Measurements from ENCODE around the gene DIAPH2.
"Not testable (repeated sequence)": the region's sequence is repeated elsewhere in the genome, so short reads cannot be mapped to it uniquely, and the experiment has no call there.

Gene DIAPH2

DNA sequence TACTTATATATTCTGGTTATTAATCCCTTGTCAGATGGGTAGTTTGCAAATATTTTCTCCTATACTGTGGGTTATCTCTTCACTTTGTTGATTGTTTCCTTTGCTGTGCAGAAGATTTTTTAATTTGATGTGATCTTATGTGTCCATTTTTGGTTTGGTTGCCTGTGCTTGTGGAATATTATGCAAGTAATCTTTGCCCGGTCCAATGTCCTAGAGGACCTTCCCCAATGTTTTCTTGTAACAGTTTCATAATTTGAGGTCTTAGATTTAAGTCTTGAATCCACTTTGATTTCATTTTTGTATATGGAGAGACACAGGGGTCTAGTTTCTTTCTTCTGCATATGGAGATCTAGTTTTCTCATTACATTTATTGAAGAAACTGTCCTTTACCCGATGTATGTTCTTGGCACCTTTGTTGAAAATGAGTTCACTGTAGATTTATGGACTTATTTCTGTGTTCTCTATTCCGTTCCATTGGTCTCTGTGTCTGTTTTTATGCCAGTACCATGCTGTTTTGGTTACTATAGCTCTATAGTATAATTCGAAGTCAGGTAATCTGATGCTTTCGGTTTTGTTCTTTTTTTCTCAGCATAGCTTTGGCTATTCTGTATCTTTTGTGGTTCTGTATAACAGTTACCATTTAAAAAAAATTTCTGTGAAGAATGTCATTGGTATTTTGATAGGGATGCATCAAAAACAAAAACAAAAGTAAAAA lies 34.7 kb downstream of the DIAPH2 start:
- DNase-seq = no peak

DNA sequence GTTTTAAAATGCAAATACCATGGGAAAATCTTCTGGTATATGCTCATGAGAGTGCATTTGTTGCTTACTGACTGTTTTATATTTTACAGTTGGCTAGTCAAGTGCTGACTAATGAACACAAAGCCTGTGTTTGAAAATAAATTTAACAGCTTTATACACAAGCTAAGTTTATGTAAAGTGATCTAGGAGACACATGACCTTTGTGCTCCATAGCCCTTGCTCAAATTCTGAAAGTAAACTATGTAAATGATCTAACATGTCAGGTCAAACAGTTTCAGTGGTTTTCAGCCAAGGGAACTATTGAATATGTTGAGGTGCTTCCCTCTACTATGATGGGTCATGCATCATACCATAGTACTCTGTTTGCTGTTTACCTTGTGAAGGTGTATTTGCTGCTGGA lies 36.7 kb downstream of the DIAPH2 start:
- DNase-seq = no peak

DNA sequence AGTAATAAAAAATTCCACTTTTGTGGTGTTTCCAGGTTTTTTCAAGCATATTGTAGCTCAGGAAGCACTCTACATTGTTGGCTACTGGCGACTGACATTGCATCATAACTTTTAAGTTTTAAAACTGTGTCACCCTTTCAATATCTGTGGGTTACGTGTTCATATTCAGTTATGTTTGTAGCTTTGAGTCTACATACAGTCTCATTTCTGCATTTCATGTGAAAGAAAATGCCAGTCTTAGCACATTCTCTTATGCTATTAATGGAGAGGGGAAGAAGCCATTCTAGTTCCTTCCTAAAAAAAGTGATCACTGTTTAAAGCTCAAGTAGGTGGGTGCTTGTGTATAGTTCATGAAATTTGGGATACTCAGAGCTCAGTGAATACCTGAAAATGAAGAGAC lies 38.1 kb downstream of the DIAPH2 start:
- peak; percentile 73 for DNase-seq

DNA sequence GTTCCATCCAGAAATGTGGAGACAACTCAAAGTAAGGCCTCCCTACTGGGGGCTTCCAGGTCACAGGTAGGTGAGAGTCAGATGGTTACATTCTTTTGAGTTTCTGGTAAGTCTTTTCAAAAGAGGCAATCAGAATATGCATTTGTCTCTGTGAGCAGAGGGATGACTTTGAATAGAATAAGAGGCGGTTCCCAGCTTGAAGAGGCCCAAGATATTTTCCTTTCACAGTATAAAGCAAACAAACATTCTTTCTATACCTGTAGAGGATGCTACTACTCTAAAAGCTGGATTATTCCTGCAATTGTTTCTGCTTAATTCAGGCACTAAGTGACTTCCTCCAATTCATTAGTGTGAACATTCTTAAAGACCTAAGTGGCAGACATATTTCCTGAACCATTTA lies 44.4 kb downstream of the DIAPH2 start:
- DNase-seq = no peak

DNA sequence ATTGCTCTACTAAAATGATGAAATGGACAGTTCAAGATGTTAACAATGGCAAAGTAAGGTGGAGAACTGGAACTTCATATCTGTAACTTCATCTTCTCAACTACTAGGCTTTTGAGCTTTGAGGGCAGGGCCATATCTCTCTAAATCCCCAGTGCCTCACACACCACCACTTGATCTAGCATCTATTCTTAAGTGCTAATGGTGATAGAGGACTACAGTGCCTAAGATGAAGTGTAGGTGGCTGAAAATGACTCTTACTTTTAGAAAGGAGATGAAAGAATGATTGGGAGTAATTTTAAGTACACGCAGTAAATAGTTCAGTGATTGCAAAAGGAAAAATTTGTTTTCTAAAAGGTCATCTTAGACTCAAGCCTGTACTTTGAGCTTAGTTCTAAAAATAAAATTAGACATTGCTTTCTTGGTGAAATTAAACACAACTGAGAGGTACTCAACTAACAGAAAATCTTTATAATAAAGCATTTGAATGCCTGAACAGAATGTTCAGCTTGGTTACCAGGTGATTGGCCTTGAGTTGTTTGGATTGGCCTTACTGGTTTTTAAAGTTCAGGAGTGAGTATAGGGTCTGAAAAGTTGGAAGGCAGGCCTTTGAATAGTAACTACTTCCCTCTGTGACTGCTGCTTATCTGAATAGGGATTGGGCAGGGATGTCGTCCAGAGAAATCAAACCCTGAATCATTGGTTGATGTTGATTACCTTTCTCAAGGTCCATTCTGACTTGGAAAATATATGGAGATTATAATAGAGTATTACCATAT lies 45.4 kb downstream of the DIAPH2 start:
- DNase-seq = no peak

DNA sequence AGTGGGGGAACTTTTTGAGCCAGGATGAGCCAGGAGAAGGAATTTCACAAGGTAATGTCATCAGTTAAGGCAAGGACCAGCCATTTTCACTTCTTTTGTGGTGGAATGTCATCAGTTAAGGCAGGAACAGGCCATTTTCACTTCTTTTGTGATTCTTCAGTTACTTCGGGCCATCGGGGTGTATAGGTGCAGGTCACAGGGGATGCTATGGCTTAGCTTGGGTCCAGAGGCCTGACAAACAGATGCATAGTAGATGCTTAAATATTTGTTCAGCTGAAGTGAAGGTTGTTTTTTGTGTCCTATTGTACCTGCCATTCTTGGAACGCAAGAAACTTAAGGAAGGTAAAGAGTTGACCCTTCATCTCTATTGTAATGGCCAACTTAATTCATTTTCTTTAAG lies 46.4 kb downstream of the DIAPH2 start:
- DNase-seq = not testable (repeated sequence)

DNA sequence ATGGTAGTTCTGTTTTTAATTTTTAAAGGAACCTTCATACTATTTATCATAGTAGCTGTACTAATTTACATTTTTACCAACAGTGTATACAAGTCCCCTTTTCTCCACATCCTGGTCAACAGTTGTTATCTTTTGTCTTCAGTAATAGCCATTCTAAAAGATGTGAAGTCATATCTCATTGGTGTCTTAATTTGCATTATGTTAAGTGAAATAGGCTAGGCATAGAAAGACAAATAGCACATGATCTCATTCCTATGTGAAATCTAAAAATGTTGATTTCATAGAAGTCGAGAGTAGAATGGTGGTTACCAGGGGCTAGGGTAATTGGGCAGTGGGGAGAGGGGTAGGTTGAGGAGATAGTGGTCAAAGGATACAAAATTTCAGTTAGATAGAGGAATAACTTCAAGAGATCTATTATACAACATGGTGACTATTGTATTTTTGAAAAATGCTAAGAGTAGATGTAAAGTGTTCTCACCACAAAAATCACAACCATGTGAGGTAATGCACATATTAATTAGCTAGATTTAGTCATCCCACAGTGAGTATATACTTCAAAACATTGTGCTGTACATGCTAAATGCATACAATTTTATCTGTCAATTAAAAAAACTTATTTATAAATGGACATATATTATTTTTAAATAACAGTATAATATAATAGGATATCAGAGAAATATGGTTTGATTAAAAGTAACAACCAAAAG lies 58.9 kb downstream of the DIAPH2 start:
- DNase-seq = no peak

DNA sequence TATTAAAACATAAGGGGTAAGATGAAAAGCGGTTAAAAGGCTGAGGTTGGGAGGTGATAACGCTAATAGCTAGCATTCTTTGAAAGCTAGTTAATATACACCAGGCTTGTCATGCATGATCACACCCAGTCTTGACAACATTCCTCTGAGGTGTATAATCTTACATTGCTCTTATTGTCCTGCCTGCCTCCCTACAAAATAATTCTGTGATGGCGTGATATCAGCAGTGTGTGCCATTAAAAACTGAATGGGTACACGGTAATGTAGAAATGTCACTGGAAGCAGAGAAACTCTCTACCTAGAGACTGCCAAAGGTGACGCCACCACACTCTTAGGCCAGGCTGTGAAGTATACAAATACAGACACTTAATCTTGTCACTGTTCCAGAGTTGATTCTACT lies 68.1 kb downstream of the DIAPH2 start:
- DNase-seq = no peak

DNA sequence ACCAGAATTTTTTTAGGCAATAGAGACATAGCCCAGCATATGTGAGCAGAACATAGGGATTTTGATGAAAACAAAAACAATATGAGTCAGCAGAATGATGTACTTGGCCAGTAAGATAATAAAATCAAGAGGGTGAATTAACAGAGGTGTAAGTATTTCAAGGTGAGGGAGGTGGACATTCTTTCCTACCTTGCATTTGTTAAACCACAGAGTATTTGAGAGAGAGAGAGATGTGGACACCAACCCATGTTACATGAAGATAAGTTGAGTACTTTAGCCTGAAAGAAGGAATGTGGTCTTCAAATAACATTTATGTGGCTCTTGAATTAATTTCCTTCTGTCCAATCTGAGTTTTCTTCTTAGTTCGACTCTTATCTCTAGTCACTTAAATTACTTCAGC lies 68.6 kb downstream of the DIAPH2 start:
- no peak for DNase-seq

DNA sequence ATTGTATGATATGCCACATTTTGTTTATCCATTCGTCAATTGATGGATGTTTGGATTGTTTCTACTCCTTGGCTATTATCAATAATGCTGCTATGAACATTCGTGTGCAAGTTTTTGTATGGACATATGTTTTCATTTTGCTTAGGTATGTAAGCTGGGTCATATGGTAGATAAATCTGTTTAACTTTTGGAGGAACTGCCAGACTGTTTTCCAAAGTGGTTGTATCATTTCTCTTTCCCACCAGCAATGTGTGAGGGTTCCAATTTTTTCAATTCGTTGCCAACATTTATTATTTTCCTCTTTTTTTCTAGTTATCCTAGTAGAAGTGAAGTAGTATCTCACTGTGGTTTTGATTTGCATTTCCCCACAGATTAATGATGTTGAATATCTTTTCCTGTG lies 71.8 kb downstream of the DIAPH2 start:
- DNase-seq = no peak

DNA sequence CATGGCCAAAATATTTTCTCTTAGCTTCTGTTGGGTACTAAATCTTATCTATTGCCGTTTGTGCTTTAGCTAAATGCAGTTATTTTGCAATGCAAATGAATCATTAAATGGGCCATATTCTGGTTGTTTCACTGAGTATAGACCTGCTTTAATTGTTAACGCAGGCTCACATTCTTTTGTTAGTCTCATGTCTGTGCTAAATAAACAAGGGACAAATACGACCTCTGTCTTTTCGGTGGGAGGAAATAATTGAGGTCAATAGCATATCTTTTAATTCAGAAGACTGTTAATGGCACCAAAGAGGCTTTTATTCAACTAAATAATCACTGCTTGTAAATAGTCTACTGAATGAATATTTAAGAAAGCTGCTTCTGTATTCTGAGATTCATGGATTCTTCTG lies 76.9 kb downstream of the DIAPH2 start:
- no peak for DNase-seq

DNA sequence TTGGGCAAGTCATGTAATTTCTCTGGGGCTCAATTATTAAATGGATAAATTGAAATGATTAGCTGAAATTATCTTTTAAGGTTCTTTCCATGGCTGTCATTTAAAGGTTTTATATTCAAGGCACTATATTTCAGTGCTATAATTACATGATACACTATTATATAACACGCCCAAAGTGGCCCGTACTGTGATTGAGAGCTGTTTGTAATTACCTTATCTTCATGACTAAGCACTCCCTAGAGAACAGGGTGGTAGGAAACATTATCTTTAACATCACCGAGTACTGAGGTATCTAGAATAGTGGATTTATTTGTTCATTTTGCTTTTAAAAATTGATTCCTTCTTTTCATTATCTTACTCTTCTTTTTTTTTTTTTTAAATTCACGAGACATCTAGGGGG lies 79.0 kb downstream of the DIAPH2 start:
- no peak for DNase-seq

DNA sequence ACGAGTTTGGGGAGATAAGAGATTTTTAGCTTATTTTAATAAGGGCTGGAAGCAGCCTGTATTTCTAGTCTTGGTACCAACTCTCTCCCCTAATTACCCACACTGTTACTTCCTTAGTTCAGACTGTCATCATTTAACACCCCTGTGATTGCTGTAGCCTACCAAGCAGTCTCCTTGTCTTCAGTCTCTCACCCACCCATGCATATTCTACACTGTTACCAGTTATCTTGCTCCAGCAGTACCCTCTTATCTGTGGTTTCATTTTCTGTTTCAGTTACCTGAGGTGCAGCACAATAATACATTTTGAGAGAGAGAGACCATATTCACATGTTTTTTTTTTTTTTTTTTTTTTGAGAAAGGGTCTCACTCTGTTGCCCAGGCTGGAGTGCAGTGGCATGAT lies 80.2 kb downstream of the DIAPH2 start:
- no peak for DNase-seq

DNA sequence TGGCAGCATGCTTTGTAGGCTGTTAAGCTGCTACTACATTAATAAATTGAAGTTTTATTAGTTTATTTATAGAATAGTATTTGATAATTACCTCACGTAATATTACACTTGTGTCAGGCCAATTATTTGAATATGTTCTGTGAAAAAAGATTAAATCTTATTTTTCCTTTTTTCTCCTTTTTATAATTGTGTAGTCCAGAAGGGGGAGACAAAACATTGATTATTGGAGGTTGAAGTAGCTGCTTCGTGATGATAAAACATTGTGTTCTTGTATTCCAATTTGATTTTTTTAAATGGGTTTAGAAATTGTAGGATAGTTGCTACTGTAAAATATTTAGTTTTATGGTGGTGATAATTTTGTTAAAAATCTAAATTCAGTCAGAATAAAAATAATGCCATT lies 85.7 kb downstream of the DIAPH2 start:
- peak; percentile 12 for DNase-seq

DNA sequence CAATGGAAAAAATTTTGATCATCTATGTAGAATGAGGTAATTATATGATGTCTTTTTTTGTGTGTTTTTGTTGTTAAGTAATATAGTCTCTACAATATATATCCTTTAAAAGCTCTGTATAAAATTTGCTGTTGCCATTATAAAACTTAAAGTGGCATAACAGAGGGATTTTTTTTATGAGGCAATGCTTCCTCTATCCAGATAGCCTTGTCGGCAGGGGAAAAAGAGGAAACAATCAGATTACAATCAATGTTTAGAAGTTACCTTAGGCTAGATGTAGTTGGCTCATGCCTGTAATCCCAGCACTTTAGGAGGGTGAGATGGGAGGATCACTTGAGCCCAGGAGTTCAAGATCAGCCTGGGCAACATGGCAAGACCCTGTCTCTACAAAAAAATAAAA lies 86.8 kb downstream of the DIAPH2 start:
- peak; percentile 25 for DNase-seq

DNA sequence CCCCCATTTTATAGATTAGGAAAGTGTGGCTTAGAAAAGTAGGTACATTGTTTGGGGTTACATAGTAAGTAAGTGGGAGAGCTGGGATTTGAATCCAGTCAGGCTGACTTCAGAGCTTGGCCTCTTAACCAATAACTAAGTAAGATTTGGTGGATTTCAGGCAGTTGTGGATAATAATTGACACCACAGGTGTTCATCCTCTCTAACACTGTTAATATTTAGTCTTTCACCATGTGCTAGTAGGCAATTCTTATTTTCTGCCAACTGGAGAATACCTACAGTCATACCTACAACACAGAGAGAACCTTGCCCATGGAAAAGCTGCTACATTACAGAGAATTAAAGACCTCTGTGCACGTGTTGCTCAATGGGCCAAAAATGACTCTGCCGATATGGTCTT lies 89.5 kb downstream of the DIAPH2 start:
- no peak for DNase-seq

DNA sequence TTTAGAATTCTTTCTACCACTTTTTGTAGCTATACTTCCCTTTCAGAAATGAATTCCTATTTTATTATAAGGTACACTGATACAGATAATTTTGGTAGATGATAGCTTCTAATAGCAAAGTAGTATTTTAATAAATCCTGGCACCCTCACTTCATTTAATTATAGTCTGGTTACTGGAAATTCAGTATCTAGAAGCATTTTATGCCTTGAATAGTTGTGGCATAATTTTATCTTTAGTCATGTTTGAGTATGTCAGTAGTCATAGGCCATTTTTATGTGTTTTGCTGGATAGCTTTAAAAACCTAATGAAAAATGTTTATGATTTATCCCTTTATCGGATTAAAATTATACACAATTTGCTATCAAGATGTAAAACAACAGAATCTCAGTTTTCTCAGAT lies 92.3 kb downstream of the DIAPH2 start:
- no peak for DNase-seq

DNA sequence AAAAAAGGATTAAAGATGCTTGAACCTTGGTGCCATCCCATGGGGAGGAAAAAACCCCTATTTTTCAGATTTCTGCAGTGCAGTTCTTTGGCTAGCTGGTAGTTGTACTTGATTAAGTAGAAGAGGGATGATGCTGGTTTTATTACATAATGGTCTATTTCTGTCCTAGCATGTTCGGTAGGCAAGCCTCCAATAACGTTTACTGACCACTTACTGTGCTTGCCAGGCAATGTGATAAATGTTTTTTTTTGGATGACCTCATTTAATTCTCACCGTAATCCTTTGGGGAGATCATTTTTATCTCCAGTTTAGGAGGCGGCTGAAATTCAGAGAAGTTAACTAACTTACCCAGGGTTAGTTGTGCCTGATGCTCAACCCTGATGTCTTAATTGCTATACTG lies 106.9 kb downstream of the DIAPH2 start:
- no peak for DNase-seq

DNA sequence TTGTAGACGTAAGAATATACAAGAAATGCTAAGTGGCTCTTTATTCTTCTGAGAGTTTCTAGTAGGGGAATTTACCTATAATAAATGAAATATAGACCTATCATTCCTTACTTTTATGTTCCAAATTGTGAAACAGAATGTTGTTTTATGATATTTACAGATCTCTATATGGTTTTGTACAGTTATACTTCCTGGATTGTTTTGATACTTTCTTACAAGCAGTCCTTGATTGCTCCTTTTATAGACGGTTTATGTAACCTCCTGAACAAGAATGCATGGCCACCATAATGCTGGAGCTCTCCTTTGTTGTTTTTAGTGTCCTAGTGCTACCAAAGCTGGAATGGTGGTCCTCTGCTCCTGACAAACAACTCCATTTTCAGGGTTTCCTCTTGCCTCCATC lies 107.4 kb downstream of the DIAPH2 start:
- DNase-seq = no peak

DNA sequence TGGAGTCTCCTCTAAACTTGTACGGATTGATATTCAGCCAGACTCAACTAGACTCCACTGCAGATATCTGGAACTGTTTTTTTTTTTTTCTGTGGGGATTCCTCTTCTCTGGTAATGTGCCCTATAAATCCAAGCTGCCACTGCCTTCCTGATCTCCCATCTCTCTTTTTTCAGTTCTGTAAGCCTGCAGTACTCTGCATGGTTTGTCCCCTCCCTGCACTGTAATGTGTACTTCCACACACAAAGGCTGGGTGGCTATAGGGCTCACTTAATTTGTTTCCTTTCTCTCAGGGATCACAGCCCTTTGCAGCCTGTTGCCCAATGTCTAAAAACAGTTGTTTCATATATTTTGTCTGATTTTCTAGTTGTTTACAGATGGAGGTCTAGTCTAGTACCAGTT lies 114.3 kb downstream of the DIAPH2 start:
- DNase-seq = no peak

DNA sequence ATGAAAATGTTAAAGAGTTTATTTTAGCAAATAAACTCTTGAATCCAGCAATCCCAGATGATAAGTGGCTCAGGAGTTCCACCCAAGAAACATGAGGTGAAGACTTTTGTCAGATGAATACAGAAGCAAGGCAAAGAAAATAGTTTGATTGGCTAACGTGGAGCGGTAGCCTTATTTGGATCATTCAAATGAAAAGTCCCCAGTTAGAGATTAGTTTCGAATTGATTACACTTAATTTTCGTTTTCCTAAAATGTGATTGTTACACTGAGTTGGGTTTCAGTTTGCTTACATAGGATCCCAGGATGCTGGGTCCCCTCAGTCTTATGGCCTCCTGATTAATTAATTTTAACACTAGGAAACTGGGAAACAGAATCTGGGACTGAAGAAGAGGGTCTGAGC lies 122.7 kb downstream of the DIAPH2 start:
- no peak for DNase-seq

DNA sequence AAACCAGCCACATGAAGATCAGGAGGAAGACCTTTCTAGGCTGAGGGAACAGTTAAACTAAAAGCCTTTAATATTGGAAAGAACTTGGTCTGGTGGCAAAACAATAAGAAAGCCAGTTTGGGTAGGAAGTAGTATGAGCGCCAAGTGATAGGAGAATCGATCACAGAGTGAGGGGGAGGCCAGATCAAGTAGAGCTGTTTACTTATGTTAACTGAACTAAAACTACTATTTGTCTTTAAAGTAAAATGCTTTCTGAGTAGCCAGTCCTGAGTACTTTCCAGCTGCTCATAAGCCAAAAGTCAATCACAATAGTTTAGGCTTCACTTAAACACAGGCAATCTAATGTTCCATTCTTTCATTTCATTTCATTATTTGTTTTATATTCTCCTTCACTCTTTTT lies 136.3 kb downstream of the DIAPH2 start:
- no peak for DNase-seq

DNA sequence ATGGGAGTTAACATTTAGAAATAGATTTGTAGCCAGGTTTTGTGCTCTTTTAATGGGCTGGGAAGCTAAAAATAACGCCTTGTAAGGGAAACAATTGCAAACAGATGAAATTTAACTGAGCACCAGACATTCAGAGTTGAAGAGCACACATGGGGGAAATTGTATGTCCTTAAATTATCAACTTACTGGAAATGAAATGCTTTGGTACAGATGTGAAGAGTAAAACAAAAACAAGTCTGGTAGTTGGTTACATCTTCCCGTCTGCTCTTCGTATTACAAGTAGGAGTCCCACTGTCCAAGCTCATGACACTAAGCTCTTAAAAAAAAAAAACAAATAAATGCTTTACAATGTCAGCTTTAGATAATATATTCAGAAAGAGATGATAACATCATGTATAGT lies 139.5 kb downstream of the DIAPH2 start:
- DNase-seq = no peak

DNA sequence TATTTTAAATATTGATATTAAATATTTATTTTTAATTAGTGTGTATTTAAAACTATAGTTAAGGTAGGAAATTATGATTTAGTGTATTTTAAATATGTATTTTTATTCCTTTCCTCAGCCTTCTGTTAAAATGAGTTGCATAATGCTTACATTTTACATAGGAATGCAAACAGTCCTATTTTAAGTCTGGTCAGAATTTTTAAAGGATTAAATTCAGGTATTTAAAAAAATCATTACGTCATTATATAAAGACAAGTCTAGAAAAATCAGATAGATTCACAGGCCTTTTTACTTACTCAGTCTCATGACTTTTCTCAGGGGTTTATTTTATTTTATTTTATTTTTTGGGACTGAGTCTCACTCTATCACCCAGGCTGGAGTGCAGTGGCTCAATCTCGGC lies 148.7 kb downstream of the DIAPH2 start:
- no peak for DNase-seq
